Measurements from ENCODE around the gene XPO4. TPM values are rescaled to one million over a fixed set of nuclear protein-coding genes. Genes with fewer than 3 reads are reported as not detected.
"Not testable (repeated sequence)": the region's sequence is repeated elsewhere in the genome, so short reads cannot be mapped to it uniquely, and the experiment has no call there.

Gene XPO4
- total and polyA plus RNA-seq, 4 experiments from 2014 or later, result 5.2 to 27.4 (median 17.3) TPM

- intact Hi-C loops (cut with micrococcal nuclease), result no loop called here
- Mint-ChIP-seq H3K4me1 (peaks cover 27 to 62% (median 38%) of the 10 kb centered on the region in 4 donors), H3K27me3 (no peaks in the 10 kb centered on the region), H3K4me3 (peak overlapping the region in 5 of 8 donors; percentile 13 to 57 (median 26)), H3K36me3 (peaks cover 4 to 7% of the 10 kb centered on the region in 2 donors), H3K27ac (peak overlapping the region in 4 of 7 donors; percentile 17 to 68 (median 47)), H3K9me3 (no peaks in the 10 kb centered on the region)
- Histone ChIP-seq H3K36me3 (ENCODE audit: insufficient read depth, low read length) (no peaks in the 10 kb centered on the region), H3K4me3 (ENCODE audit: low read length in 2 of 2) (no peak overlapping the region), H3K9me3 (ENCODE audit: control insufficient read depth in 1 of 2, low read length in 2 of 2) (no peaks in the 10 kb centered on the region), H3K27me3 (ENCODE audit: insufficient read depth, low read length) (no peaks in the 10 kb centered on the region), H3K4me1 (ENCODE audit: insufficient read depth, low read length) (peaks cover 16% of the 10 kb centered on the region), H3K27ac (ENCODE audit: low read depth, low read length) (no peak overlapping the region)
- ChIA-PET CTCF (ENCODE audit: partially characterized antibody) (interaction anchor here (0.7 to 1.9 kb wide), 6 partner anchors 8 to 399 kb away, joined by 3 to 7 read pairs (median 3); no protein-coding TSS in a partner anchor), POLR2A (ENCODE audit: partially characterized antibody) (interaction anchor here (1.0 to 3.7 kb wide), 3 partner anchors 10 to 188 kb away, joined by 3 to 16 read pairs (median 6); partner anchors contain the start of genes IL17D and XPO4)
- peak in 4 of 5 donors; percentile 43 to 51 (median 48) for DNase-seq
Measured at GRCh38 chr13:20891768-20892167, 10.8 kb downstream of the XPO4 start.

GRCh38 chr13:20891034-20891433 lies 11.5 kb downstream of the XPO4 start:
- no peak overlapping the region for H3K27ac ChIP-seq (ENCODE audit: low read depth, low read length)
- peaks cover 4 to 7% of the 10 kb centered on the region in 2 donors for H3K36me3 Mint-ChIP-seq
- H3K4me1 ChIP-seq (ENCODE audit: insufficient read depth, low read length), result peaks cover 16% of the 10 kb centered on the region
- ChIA-PET CTCF (ENCODE audit: partially characterized antibody) (interaction anchor here (0.7 to 1.9 kb wide), 4 partner anchors 9 to 180 kb away, joined by 3 to 7 read pairs (median 4); no protein-coding TSS in a partner anchor), POLR2A (ENCODE audit: partially characterized antibody) (interaction anchor here (1.5 to 3.7 kb wide), 2 partner anchors 11 to 62 kb away, joined by 6 to 16 read pairs; partner anchors contain the start of gene XPO4)
- intact Hi-C loops (cut with micrococcal nuclease), result no loop called here
- no peaks in the 10 kb centered on the region for H3K9me3 Mint-ChIP-seq
- H3K27ac Mint-ChIP-seq, result peak overlapping the region in 2 of 7 donors; percentile 15 to 67
- H3K4me3 Mint-ChIP-seq, result no peak overlapping the region
- no peaks in the 10 kb centered on the region for H3K27me3 Mint-ChIP-seq
- H3K27me3 ChIP-seq (ENCODE audit: insufficient read depth, low read length), result no peaks in the 10 kb centered on the region
- no peak overlapping the region for H3K4me3 ChIP-seq (ENCODE audit: low read length in 2 of 2)
- no peak for DNase-seq
- no peaks in the 10 kb centered on the region for H3K9me3 ChIP-seq (ENCODE audit: control insufficient read depth in 1 of 2, low read length in 2 of 2)
- H3K4me1 Mint-ChIP-seq, result peaks cover 24 to 57% (median 33%) of the 10 kb centered on the region in 4 donors
- H3K36me3 ChIP-seq (ENCODE audit: insufficient read depth, low read length), result no peaks in the 10 kb centered on the region

GRCh38 chr13:20890540-20890939 lies 12.0 kb downstream of the XPO4 start:
- CTCF ChIA-PET (ENCODE audit: partially characterized antibody), result interaction anchor here (0.7 to 1.7 kb wide), 2 partner anchors 32 to 179 kb away, joined by 3 to 4 read pairs; no protein-coding TSS in a partner anchor
- H3K4me1 ChIP-seq (ENCODE audit: insufficient read depth, low read length), result peaks cover 16% of the 10 kb centered on the region

GRCh38 chr13:20882206-20882605 lies 20.3 kb downstream of the XPO4 start:
- H3K36me3 ChIP-seq (ENCODE audit: insufficient read depth, low read length), result no peaks in the 10 kb centered on the region
- no peaks in the 10 kb centered on the region for H3K9me3 ChIP-seq (ENCODE audit: control insufficient read depth in 1 of 2, low read length in 2 of 2)
- H3K27me3 ChIP-seq (ENCODE audit: insufficient read depth, low read length), result no peaks in the 10 kb centered on the region
- ChIA-PET POLR2A (ENCODE audit: partially characterized antibody) (no interaction called here), CTCF (ENCODE audit: partially characterized antibody) (interaction anchor here (0.7 kb wide), 1 partner anchor 200 kb away, joined by 4 read pairs; no protein-coding TSS in a partner anchor)
- H3K27me3 Mint-ChIP-seq, result no peaks in the 10 kb centered on the region
- H3K4me3 ChIP-seq (ENCODE audit: low read length in 2 of 2), result no peak overlapping the region
- DNase-seq, result no peak
- H3K4me1 ChIP-seq (ENCODE audit: insufficient read depth, low read length), result peaks cover 6% of the 10 kb centered on the region
- intact Hi-C loops (cut with micrococcal nuclease), result no loop called here
- peaks cover 22 to 45% (median 38%) of the 10 kb centered on the region in 4 donors for H3K4me1 Mint-ChIP-seq
- no peak overlapping the region for H3K27ac ChIP-seq (ENCODE audit: low read depth, low read length)
- peaks cover 9 to 15% of the 10 kb centered on the region in 2 donors for H3K36me3 Mint-ChIP-seq
- no peaks in the 10 kb centered on the region for H3K9me3 Mint-ChIP-seq
- no peak overlapping the region for H3K27ac Mint-ChIP-seq
- no peak overlapping the region for H3K4me3 Mint-ChIP-seq

More at GRCh38 chr13:20890540-20890939, 12.0 kb downstream of the XPO4 start:
- H3K27me3 ChIP-seq (ENCODE audit: insufficient read depth, low read length); H3K9me3 ChIP-seq (ENCODE audit: control insufficient read depth in 1 of 2, low read length in 2 of 2); H3K4me3 Mint-ChIP-seq; H3K36me3 Mint-ChIP-seq; DNase-seq; H3K36me3 ChIP-seq (ENCODE audit: insufficient read depth, low read length); H3K27ac Mint-ChIP-seq; intact Hi-C loops (cut with micrococcal nuclease); H3K4me3 ChIP-seq (ENCODE audit: low read length in 2 of 2); H3K27me3 Mint-ChIP-seq; H3K27ac ChIP-seq (ENCODE audit: low read depth, low read length); H3K9me3 Mint-ChIP-seq: not testable (repeated sequence)
- peaks cover 27 to 61% (median 31%) of the 10 kb centered on the region in 4 donors for H3K4me1 Mint-ChIP-seq
- POLR2A ChIA-PET (ENCODE audit: partially characterized antibody), result interaction anchor here (1.5 to 3.7 kb wide), 2 partner anchors 11 to 61 kb away, joined by 6 to 16 read pairs; partner anchors contain the start of gene XPO4

GRCh38 chr13:20877902-20878301 lies 24.6 kb downstream of the XPO4 start:
- Mint-ChIP-seq H3K4me3 (no peak overlapping the region), H3K27me3 (no peaks in the 10 kb centered on the region), H3K9me3 (no peaks in the 10 kb centered on the region), H3K36me3 (peaks cover 11 to 14% of the 10 kb centered on the region in 2 donors), H3K27ac (no peak overlapping the region), H3K4me1 (peaks cover 18 to 63% (median 39%) of the 10 kb centered on the region in 4 donors)
- Histone ChIP-seq H3K27me3 (ENCODE audit: insufficient read depth, low read length) (no peaks in the 10 kb centered on the region), H3K27ac (ENCODE audit: low read depth, low read length) (no peak overlapping the region), H3K36me3 (ENCODE audit: insufficient read depth, low read length) (no peaks in the 10 kb centered on the region), H3K4me3 (ENCODE audit: low read length in 2 of 2) (no peak overlapping the region), H3K4me1 (ENCODE audit: insufficient read depth, low read length) (peaks cover 6% of the 10 kb centered on the region), H3K9me3 (ENCODE audit: control insufficient read depth in 1 of 2, low read length in 2 of 2) (no peaks in the 10 kb centered on the region)
- ChIA-PET POLR2A (ENCODE audit: partially characterized antibody) (no interaction called here), CTCF (ENCODE audit: partially characterized antibody) (interaction anchor here (0.7 kb wide), 1 partner anchor 22 kb away, joined by 3 read pairs; no protein-coding TSS in a partner anchor)
- no peak for DNase-seq
- intact Hi-C loops (cut with micrococcal nuclease), result no loop called here

- intact Hi-C loops (cut with micrococcal nuclease); H3K27me3 Mint-ChIP-seq; POLR2A ChIA-PET (ENCODE audit: partially characterized antibody); H3K27me3 ChIP-seq (ENCODE audit: insufficient read depth, low read length); H3K4me3 ChIP-seq (ENCODE audit: low read length in 2 of 2); H3K36me3 ChIP-seq (ENCODE audit: insufficient read depth, low read length); H3K4me3 Mint-ChIP-seq; H3K4me1 ChIP-seq (ENCODE audit: insufficient read depth, low read length); CTCF ChIA-PET (ENCODE audit: partially characterized antibody); H3K9me3 Mint-ChIP-seq; DNase-seq; H3K27ac ChIP-seq (ENCODE audit: low read depth, low read length); H3K9me3 ChIP-seq (ENCODE audit: control insufficient read depth in 1 of 2, low read length in 2 of 2): not testable (repeated sequence)
- H3K4me1 Mint-ChIP-seq, result peaks cover 21 to 63% (median 40%) of the 10 kb centered on the region in 4 donors
- H3K36me3 Mint-ChIP-seq, result peaks cover 11 to 13% of the 10 kb centered on the region in 2 donors
- peak overlapping the region in 1 of 7 donors; percentile 42 for H3K27ac Mint-ChIP-seq
Measured at GRCh38 chr13:20876802-20877201, 25.7 kb downstream of the XPO4 start.

- H3K4me1 Mint-ChIP-seq, result peaks cover 21 to 49% (median 34%) of the 10 kb centered on the region in 4 donors
- intact Hi-C loops (cut with micrococcal nuclease); DNase-seq; H3K4me1 ChIP-seq (ENCODE audit: insufficient read depth, low read length); H3K4me3 ChIP-seq (ENCODE audit: low read length in 2 of 2); H3K27ac Mint-ChIP-seq; H3K27ac ChIP-seq (ENCODE audit: low read depth, low read length); POLR2A ChIA-PET (ENCODE audit: partially characterized antibody); CTCF ChIA-PET (ENCODE audit: partially characterized antibody); H3K36me3 ChIP-seq (ENCODE audit: insufficient read depth, low read length); H3K4me3 Mint-ChIP-seq; H3K27me3 ChIP-seq (ENCODE audit: insufficient read depth, low read length); H3K9me3 Mint-ChIP-seq; H3K27me3 Mint-ChIP-seq; H3K9me3 ChIP-seq (ENCODE audit: control insufficient read depth in 1 of 2, low read length in 2 of 2): not testable (repeated sequence)
- peaks cover 8 to 13% of the 10 kb centered on the region in 2 donors for H3K36me3 Mint-ChIP-seq
Measured at GRCh38 chr13:20874439-20874838, 28.1 kb downstream of the XPO4 start.
